NOMO-1 treated with dmso at 0.1 percent for 144 hours (cell line): ENCODE data around the gene LPP.

Experiments used
- DNase-seq: peaks from one replicate; lab custom pipeline; 2025; ENCODE audit not compliant: unreplicated experiment; lab: John Stamatoyannopoulos, UW

Gene LPP

DNA sequence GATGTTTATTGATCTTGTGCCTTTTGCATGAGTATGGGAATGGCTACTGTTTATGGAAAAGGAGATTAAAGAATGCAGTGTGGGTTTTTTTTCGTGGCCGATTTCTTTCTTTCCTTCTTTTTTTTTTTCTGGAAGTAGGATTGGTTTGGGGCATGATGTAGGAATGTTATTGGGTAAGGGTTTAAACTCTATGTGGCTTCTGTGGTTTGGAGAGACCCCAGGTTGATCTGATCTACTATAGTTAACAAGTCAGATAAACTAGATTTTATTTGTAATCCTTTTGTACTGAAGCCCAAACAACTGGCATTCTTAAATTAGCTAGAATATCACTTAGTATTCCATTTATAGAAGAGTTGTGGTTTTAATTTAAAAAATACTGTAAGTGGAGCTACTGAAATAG is 304.8 kb downstream of the LPP start:
- DNase-seq = no peak

GRCh38 chr3:188465311-188465710 is 311.4 kb downstream of the LPP start:
- DNase-seq = no peak

DNA sequence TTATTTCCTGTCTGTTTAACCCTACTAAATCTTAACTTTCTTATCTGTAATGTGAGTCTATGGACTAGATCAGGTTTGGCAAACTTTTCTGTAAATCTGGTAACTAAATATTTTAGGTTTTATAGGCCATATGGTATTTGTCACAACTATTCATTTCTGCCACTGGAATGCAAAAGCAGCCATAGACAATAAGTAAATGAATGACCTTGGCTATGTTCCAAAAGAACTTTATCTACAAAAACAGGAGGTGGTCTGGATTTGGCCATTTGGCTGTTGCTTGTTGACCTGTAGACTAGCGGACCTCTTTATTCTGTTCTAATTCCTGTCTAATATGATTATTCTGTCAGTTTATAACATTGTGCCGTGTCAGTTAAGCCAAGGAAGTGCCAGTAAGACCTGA is 314.2 kb downstream of the LPP start:
- no peak for DNase-seq

- DNase-seq = no peak
These were observed 314.7 kb downstream of the LPP start for GRCh38 chr3:188468662-188469061.

- no peak for DNase-seq
These were observed 315.4 kb downstream of the LPP start for GRCh38 chr3:188469228-188469885.

DNA sequence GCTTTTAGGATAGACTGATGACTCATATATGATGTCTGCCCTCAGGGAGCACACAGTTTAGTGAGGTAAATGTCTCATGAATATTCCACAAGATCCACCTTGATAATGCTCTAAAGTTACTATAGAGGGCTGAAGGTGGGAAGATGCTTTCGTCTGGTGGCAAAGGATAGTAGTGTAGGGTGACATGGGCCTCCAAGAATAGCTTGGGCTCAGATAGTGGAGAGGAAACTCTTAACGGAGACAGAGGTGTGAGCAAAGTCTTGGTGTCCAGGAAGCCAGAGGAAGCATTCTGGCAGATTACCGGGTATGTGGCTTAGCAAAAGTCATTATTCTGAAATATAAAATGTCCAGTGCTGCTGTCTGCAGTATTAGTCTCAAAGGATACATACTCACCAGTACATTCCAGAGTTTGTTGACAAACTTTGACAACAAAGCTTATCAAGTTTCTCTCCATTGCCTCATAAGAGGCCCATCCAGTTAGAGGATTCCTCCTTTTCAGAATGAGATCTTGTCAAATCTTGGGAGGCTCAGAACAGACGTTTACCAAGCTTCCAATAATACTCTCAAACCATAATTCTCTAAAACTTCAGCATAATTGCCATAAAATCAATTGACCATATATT is 316.7 kb downstream of the LPP start:
- DNase-seq = no peak

GRCh38 chr3:188471723-188472122 is 317.8 kb downstream of the LPP start:
- no peak for DNase-seq

- no peak for DNase-seq
These were observed 318.4 kb downstream of the LPP start for GRCh38 chr3:188472336-188472735.

DNA sequence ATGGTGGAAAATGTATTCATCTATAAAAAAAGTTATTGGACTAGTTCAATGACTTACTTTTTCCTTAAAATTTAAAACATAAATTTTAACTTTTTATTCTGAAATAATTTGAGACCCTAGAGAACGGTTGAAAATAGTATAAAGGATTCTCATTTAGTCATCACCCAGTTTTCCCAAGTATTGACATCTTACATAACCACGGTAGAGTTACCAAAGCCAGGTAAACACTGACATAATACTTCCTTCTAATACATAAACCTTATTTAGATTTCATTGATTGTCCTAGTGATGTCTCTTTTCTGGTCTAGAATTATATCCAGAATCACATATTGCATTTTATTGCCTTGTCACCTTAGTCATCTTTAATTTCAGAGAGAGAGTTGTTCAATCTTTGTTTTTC is 319.1 kb downstream of the LPP start:
- no peak for DNase-seq

- no peak for DNase-seq
These were observed 319.8 kb downstream of the LPP start for GRCh38 chr3:188473591-188474288.

GRCh38 chr3:188476935-188477334 is 323.0 kb downstream of the LPP start:
- no peak for DNase-seq

GRCh38 chr3:188480011-188480410 is 326.1 kb downstream of the LPP start:
- DNase-seq = no peak

- no peak for DNase-seq
These were observed 329.0 kb downstream of the LPP start for GRCh38 chr3:188482929-188483328.

DNA sequence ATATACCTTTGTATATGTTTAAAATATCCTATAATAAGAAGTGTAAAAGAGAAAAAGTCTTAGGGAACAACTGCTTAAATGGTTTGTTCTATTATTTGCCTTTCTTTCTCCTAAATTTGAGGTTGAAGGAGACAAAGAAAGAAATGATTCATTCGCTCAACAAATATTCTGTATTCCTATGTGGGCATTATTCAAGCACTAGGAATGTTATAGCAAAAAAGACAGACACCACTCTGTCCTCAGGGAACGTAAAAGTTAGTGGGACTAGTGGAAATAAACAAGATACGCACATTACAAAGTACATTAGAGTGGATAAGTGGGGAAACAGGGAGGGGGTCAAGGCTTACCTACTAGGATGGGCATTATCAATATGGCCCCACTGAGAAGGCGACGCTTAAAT is 332.2 kb downstream of the LPP start:
- DNase-seq = no peak

- DNase-seq = no peak
These were observed 333.0 kb downstream of the LPP start for GRCh38 chr3:188486952-188487351.

DNA sequence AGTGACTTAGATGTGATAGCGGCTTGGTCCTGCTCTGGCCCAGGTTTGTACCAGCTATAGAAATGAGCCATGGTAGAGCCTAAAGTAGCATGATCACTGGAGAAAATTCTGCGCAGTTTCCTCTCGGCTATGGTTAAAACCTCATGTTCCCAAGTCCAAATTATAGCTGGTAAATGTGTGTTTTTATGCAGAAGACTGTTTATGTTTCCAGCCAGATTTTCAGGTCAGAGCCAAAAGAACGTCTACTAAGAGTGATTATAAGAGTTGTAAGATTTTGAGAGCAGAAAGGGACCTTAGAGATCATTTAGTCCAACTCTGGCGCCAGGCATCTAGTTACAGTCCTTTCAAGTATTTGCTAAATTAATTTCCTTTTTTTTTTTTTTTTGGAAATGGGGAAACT is 333.7 kb downstream of the LPP start:
- no peak for DNase-seq

- DNase-seq = no peak
These were observed 334.8 kb downstream of the LPP start for GRCh38 chr3:188488801-188489200.

DNA sequence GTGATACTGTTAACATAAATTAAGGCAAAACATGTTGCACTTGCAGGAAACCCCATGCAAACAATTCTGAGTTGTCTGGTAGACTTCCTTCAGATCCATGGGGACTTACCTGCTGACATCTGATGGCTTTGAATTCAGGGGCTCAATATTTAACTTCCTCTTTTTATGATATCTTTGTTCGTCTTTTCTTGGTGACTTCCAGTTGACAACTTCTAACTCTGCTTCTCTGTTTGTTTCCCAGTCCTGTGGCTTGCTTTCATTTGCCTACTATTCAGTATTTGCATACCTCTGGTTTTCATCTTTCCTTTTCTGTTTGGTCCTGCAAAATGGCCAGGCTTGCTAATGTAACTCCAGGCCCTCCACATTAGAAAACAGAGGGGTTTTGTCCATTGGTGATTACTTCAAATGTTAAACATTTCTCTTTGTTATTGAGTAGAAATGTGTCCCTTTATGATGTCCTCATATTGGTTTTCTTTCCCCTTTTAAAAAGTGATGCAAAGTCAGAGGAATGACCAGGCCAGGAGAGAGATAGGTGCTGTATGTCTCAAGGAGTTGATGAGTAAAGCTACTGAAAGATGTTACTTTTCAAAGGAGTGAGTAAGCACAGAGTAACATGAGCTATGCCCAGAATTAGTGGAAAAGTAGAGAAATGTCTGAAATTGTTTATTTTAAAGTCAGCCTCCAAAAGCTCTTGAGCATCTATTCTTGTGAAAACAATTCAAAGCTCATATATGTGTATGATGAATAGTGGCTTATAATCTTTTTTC is 335.9 kb downstream of the LPP start:
- no peak for DNase-seq

- no peak for DNase-seq
These were observed 336.5 kb downstream of the LPP start for GRCh38 chr3:188490416-188490815.

- DNase-seq = no peak
These were observed 337.3 kb downstream of the LPP start for GRCh38 chr3:188491276-188491687.

DNA sequence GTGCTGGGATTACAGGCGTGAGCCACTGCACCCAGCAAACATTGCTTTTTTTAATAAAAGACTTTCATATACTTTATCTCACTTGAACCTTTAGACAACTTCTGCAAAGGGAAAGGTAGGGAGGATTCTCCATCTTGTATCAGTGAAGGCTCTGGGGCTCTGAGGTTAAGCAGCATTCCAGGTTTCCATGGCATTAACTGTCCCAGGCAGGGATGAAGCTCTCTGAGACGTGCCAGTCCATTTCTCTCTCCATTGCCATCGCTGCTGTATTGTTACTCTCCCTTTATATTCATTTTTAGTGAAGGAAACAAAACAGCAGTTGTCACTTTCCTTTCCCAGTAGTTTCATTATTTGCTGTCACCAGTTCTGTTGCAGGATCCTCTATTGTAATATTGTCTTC is 342.4 kb downstream of the LPP start:
- no peak for DNase-seq

- DNase-seq = no peak
These were observed 343.1 kb downstream of the LPP start for GRCh38 chr3:188497021-188497420.
